Gastroesophageal sphincter (tissue), 4 donors: ENCODE results near the gene VPS45. TPM values are rescaled to one million over a fixed set of nuclear protein-coding genes. Genes with fewer than 3 reads are reported as not detected.

Experiments used
- ATAC-seq: fragments of 150-250 bp; one replicate; pipeline ENCODE4 v1.9.1; 2016; ENCODE audit warnings: mild to moderate bottlenecking, moderate library complexity
- H3K27ac ChIP-seq, 4 donors: fragments of 200-600 bp; sonication (generic) in 3 of 4; 1 replicate in 3 of 4; 2 replicates in 1 of 4; pipeline ENCODE4 v1.5.1; 2016 to 2019
- H3K27me3 ChIP-seq: fragments of 200-600 bp; sonication (generic); one replicate; pipeline ENCODE4 v1.5.1; 2019
- H3K36me3 ChIP-seq, 2 donors: fragments of 200-600 bp; sonication (generic); one replicate each; pipeline ENCODE4 v1.5.1; 2019; ENCODE audit warnings: control low read depth in 1 of 2
- H3K4me1 ChIP-seq, 3 donors: fragments of 200-600 bp; sonication (generic); 1 replicate in 2 of 3; 2 replicates in 1 of 3; pipeline ENCODE4 v1.5.1; 2016 to 2019; ENCODE audit warnings: control low read depth in 2 of 3
- H3K4me3 ChIP-seq, 2 donors: fragments of 200-600 bp; sonication (generic); one replicate each; pipeline ENCODE4 v1.5.1; 2019; ENCODE audit warnings: mild to moderate bottlenecking in 1 of 2, moderate library complexity in 1 of 2
- H3K9me3 ChIP-seq, 3 donors: fragments of 200-600 bp; sonication (generic); one replicate each; pipeline ENCODE4 v1.5.1; 2017 to 2019; ENCODE audit warnings: control low read depth in 2 of 3
- CTCF ChIP-seq, 4 experiments: fragments of 200-600 bp in 2 of 4; fragments of 450-650 bp in 2 of 4; sonication (generic) in 1 of 4; IDR thresholded peaks; one replicate each; pipeline ENCODE4 v1.5.1; 2017 to 2019; ENCODE audit warnings: antibody characterized with exemption in 4 of 4, mild to moderate bottlenecking in 2 of 4, moderate library complexity in 2 of 4
- EP300 ChIP-seq: sonication (generic); formaldehyde crosslinking; IDR thresholded peaks from one replicate; pipeline ENCODE4 v1.6.1; 2017; ENCODE audit warnings: antibody characterized with exemption, mild to moderate bottlenecking
- POLR2A ChIP-seq, 2 donors: fragments of 450-650 bp; IDR thresholded peaks; one replicate each; pipeline ENCODE4 v1.6.1; 2017; ENCODE audit warnings: antibody characterized with exemption in 2 of 2, mild to moderate bottlenecking in 2 of 2, moderate library complexity in 1 of 2
- POLR2AphosphoS5 ChIP-seq: sonication (generic); formaldehyde crosslinking; IDR thresholded peaks from one replicate; pipeline ENCODE4 v1.6.1; 2017; ENCODE audit warnings: antibody characterized with exemption
- WGBS, 2 donors: methylation state at CpG; one replicate each; pipeline ENCODE4 v1.1.5; 2018; ENCODE audit warnings: low coverage in 1 of 2; 5-methylcytosine and 5-hydroxymethylcytosine counted together
- total RNA-seq, 4 donors: library from RNA; depleted of rRNA; stranded (reverse); fragments of >200 nt; gene quantifications; one replicate each; pipeline ENCODE4 v1.1.0, GENCODE V29; 2016

The VPS45 gene
- total RNA-seq, 4 donors from 2014 or later, result 44.7 to 75.8 (median 50.4) TPM

- ATAC-seq, result no peak
- H3K4me1 ChIP-seq, result peaks cover 15 to 91% (median 29%) of the 10 kb centered on the region in 3 donors
- TF ChIP-seq POLR2AphosphoS5 (peak; percentile 25), CTCF (IDR thresholded peaks at IDR 0.05) (peak in 2 of 4 experiments; percentile 16 to 18), EP300 (no peak), POLR2A (IDR thresholded peaks at IDR 0.05) (peak in 1 of 2 donors; percentile 13)
- peaks cover 3 to 33% of the 10 kb centered on the region in 2 donors for H3K36me3 ChIP-seq
- H3K4me3 ChIP-seq, result peak overlapping the region; percentile 28 to 44
- WGBS, 2 donors, result 48 to 57% methylated on average over 3 to 7 of the region's 9 CpGs
- H3K9me3 ChIP-seq, result no peaks in the 10 kb centered on the region
- no peaks in the 10 kb centered on the region for H3K27me3 ChIP-seq
- H3K27ac ChIP-seq, result peak overlapping the region; percentile 97 to 99 (median 98)
Observed at GRCh38 chr1:150161747-150162581, 94.4 kb downstream of the VPS45 start.

- Histone ChIP-seq H3K36me3 (peaks cover 0 to 27% of the 10 kb centered on the region in 2 donors), H3K4me3 (peak overlapping the region; percentile 28 to 44), H3K27me3 (no peaks in the 10 kb centered on the region), H3K4me1 (peaks cover 13 to 85% (median 29%) of the 10 kb centered on the region in 3 donors), H3K9me3 (no peaks in the 10 kb centered on the region), H3K27ac (peak overlapping the region; percentile 97 to 99 (median 98))
- no peak for TF ChIP-seq POLR2A (IDR thresholded peaks at IDR 0.05)
- no peak for TF ChIP-seq EP300
- TF ChIP-seq POLR2AphosphoS5, result no peak
- TF ChIP-seq CTCF (IDR thresholded peaks at IDR 0.05), result no peak
- ATAC-seq, result no peak
- WGBS, 2 donors, result 0 to 34% methylated on average over 1 to 4 of the region's 4 CpGs
Observed at GRCh38 chr1:150162582-150162861, 94.9 kb downstream of the VPS45 start.

- Histone ChIP-seq H3K36me3 (peaks cover 0 to 21% of the 10 kb centered on the region in 2 donors), H3K9me3 (no peaks in the 10 kb centered on the region), H3K27ac (peak overlapping the region; percentile 97 to 99 (median 98)), H3K27me3 (no peaks in the 10 kb centered on the region), H3K4me1 (peaks cover 12 to 80% (median 29%) of the 10 kb centered on the region in 3 donors), H3K4me3 (peak overlapping the region; percentile 28 to 44)
- TF ChIP-seq CTCF (IDR thresholded peaks at IDR 0.05) (peak in 2 of 4 experiments; percentile 51 to 62), EP300 (no peak), POLR2A (IDR thresholded peaks at IDR 0.05) (peak; percentile 75 to 80), POLR2AphosphoS5 (peak; percentile 86)
- WGBS, 2 donors, result 5 to 6% methylated on average over 4 to 11 of the region's 14 CpGs
- ATAC-seq, result peak; percentile 94
Observed at GRCh38 chr1:150162862-150163706, 95.5 kb downstream of the VPS45 start.

DNA sequence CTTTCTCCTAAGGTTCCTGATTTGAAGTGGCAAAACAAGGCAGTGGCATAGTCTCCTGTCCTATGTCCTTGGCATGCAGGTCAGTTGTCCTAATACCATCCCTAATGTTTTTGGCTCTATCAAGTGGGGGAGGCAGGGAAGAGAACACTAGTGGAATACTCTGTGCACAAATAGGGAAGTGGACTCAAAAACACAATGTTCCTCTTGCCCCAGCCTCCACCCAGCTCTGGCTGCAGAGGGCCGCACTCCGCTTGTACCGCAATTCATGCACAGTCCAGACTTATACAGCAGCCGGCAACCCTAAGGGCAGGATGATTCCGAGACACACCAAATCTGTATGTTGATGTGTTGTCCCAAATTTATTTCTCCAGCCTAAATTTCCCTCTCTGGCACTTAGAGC lies 96.6 kb downstream of the VPS45 start:
- no peak for ATAC-seq
- Histone ChIP-seq H3K9me3 (no peaks in the 10 kb centered on the region), H3K4me3 (no peak overlapping the region), H3K27me3 (no peaks in the 10 kb centered on the region), H3K36me3 (peaks cover 0 to 10% of the 10 kb centered on the region in 2 donors), H3K4me1 (peaks cover 9 to 74% (median 24%) of the 10 kb centered on the region in 3 donors), H3K27ac (peak overlapping the region; percentile 97 to 99 (median 98))
- WGBS, 2 donors, result 78 to 90% methylated on average over 2 to 5 of the region's 5 CpGs
- TF ChIP-seq POLR2AphosphoS5 (no peak), CTCF (IDR thresholded peaks at IDR 0.05) (no peak), EP300 (no peak), POLR2A (IDR thresholded peaks at IDR 0.05) (no peak)
